CD14-positive monocyte (primary cell): ENCODE data around the gene SHROOM2. TPM values are rescaled to one million over a fixed set of nuclear protein-coding genes. Genes with fewer than 3 reads are reported as not detected.

Experiments used
- DNase-seq, 3 donors: peaks; one replicate each; pipeline ENCODE4 v3.0.0-alpha.2; 2011 to 2022
- H2AFZ ChIP-seq: 2 replicates; pipeline ENCODE4 v1.6.0; 2012; ENCODE audit warnings: mild to moderate bottlenecking, low read depth, low read length, inconsistent platforms; ENCODE audit not compliant: insufficient read depth, poor library complexity, severe bottlenecking
- H3K27ac ChIP-seq, 2 donors: 1 replicate in 1 of 2; 2 replicates in 1 of 2; pipeline ENCODE4 v1.5.1; 2012 to 2013; ENCODE audit warnings: low read length in 2 of 2, control low read depth in 1 of 2, inconsistent platforms in 1 of 2, low read depth in 1 of 2, mild to moderate bottlenecking in 1 of 2
- H3K27me3 ChIP-seq, 2 donors: one replicate each; pipeline versions ENCODE4 v1.6.0 to v1.6.1; 2011 to 2013; ENCODE audit warnings: low read length in 2 of 2; ENCODE audit not compliant: control insufficient read depth in 2 of 2, insufficient read depth in 2 of 2
- H3K36me3 ChIP-seq, 2 donors: replicated peaks in 1 of 2; 1 replicate in 1 of 2; 2 replicates in 1 of 2; pipeline versions ENCODE4 v1.5.1 to v1.6.1; 2012 to 2013; ENCODE audit warnings: low read length in 2 of 2, control low read depth in 1 of 2, inconsistent platforms in 1 of 2, mild to moderate bottlenecking in 1 of 2; ENCODE audit not compliant: insufficient read depth in 2 of 2, control insufficient read depth in 1 of 2
- H3K4me1 ChIP-seq, 2 donors: 1 replicate in 1 of 2; 2 replicates in 1 of 2; pipeline versions ENCODE4 v1.5.1 to v1.6.1; 2012 to 2013; ENCODE audit warnings: low read length in 2 of 2, control low read depth in 1 of 2, inconsistent platforms in 1 of 2, mild to moderate bottlenecking in 1 of 2, moderate library complexity in 1 of 2; ENCODE audit not compliant: insufficient read depth in 2 of 2, control insufficient read depth in 1 of 2
- H3K4me2 ChIP-seq: replicated peaks from 2 replicates; pipeline ENCODE3; 2012; ENCODE audit warnings: low read length, moderate library complexity, mild to moderate bottlenecking; ENCODE audit not compliant: poor library complexity, severe bottlenecking; ENCODE audit errors: extremely low read depth
- H3K4me3 ChIP-seq, 3 experiments: fragments of 200-600 bp in 1 of 3; sonication (generic) in 1 of 3; replicated peaks in 1 of 3; 1 replicate in 2 of 3; 2 replicates in 1 of 3; pipeline ENCODE4 v1.5.1; 2011 to 2013; ENCODE audit warnings: low read length in 3 of 3, mild to moderate bottlenecking in 3 of 3, control low read depth in 2 of 3, low read depth in 2 of 3, inconsistent platforms in 1 of 3, moderate library complexity in 1 of 3
- H3K79me2 ChIP-seq: 2 replicates; pipeline ENCODE4 v1.6.0; 2012; ENCODE audit warnings: mild to moderate bottlenecking, control low read depth, inconsistent platforms, low read length, moderate library complexity; ENCODE audit not compliant: insufficient read depth
- H3K9ac ChIP-seq: 2 replicates; pipeline ENCODE4 v1.6.0; 2017; ENCODE audit warnings: low read length, mild to moderate bottlenecking; ENCODE audit not compliant: insufficient read depth, poor library complexity, severe bottlenecking
- H3K9me3 ChIP-seq, 2 donors: replicated peaks in 1 of 2; 1 replicate in 1 of 2; 2 replicates in 1 of 2; pipeline versions ENCODE4 v1.5.1 to v1.6.1; 2012 to 2013; ENCODE audit warnings: low read length in 2 of 2, control low read depth in 1 of 2; ENCODE audit not compliant: control insufficient read depth in 1 of 2, insufficient read depth in 1 of 2
- H4K20me1 ChIP-seq: 2 replicates; pipeline ENCODE4 v1.6.0; 2012; ENCODE audit warnings: mild to moderate bottlenecking, low read length, control low read depth, moderate library complexity; ENCODE audit not compliant: insufficient read depth
- H3K27ac Mint-ChIP-seq, 7 donors: one replicate each; pipeline ENCODE4 v1.8.0; 2020; ENCODE audit warnings: mild to moderate bottlenecking in 7 of 7, mixed read lengths in 7 of 7, moderate library complexity in 6 of 7, inconsistent platforms in 2 of 7
- H3K27me3 Mint-ChIP-seq, 3 donors: one replicate each; pipeline ENCODE4 v1.8.0; 2021 to 2022; ENCODE audit warnings: low read depth in 3 of 3, mild to moderate bottlenecking in 3 of 3, mixed read lengths in 3 of 3, moderate library complexity in 3 of 3, inconsistent platforms in 1 of 3
- H3K36me3 Mint-ChIP-seq, 2 donors: one replicate each; pipeline ENCODE4 v1.8.0; 2020; ENCODE audit warnings: mixed read lengths in 2 of 2, inconsistent platforms in 1 of 2, mild to moderate bottlenecking in 1 of 2
- H3K4me1 Mint-ChIP-seq: one replicate; pipeline ENCODE4 v1.8.0; 2020; ENCODE audit warnings: mild to moderate bottlenecking, mixed read lengths
- H3K4me3 Mint-ChIP-seq, 2 donors: one replicate each; pipeline ENCODE4 v1.8.0; 2020; ENCODE audit warnings: mild to moderate bottlenecking in 2 of 2, mixed read lengths in 2 of 2, moderate library complexity in 1 of 2
- H3K9me3 Mint-ChIP-seq, 7 donors: one replicate each; pipeline ENCODE4 v1.8.0; 2020 to 2022; ENCODE audit warnings: mixed read lengths in 7 of 7, mild to moderate bottlenecking in 6 of 7, moderate library complexity in 6 of 7, inconsistent platforms in 2 of 7
- WGBS: methylation state at CpG from one replicate; pipeline ENCODE4 v1.1.5; 2013; ENCODE audit warnings: missing lambda C conversion rate; ENCODE audit not compliant: insufficient coverage; 5-methylcytosine and 5-hydroxymethylcytosine counted together
- intact Hi-C, 2 donors: fragments of 100-400 bp; cut with micrococcal nuclease; formaldehyde crosslinking; loops; one replicate each; pipeline versions ENCODE4 v1.15.0 to v1.15.1; 2023
- polyA plus RNA-seq, 3 donors: library from polyadenylated mRNA; depleted of rRNA in 1 of 3; unstranded in 2 of 3; stranded (reverse) in 1 of 3; fragments of 300-500 nt in 2 of 3; fragments of >200 nt in 1 of 3; fragmentation: Illumina TruSeq in 2 of 3; gene quantifications; 1 replicate in 2 of 3; 2 replicates in 1 of 3; pipeline ENCODE4 v1.2.3, GENCODE V29; 2012 to 2021
- TF ChIP-seq, protein P1 (sequence below): fragments of 200-600 bp; IDR thresholded peaks from one replicate; pipeline ENCODE4 v1.8.0; 2022; ENCODE audit warnings: antibody characterized with exemption, mild to moderate bottlenecking

The SHROOM2 gene
- polyA plus RNA-seq, 3 donors, result not detected

DNA sequence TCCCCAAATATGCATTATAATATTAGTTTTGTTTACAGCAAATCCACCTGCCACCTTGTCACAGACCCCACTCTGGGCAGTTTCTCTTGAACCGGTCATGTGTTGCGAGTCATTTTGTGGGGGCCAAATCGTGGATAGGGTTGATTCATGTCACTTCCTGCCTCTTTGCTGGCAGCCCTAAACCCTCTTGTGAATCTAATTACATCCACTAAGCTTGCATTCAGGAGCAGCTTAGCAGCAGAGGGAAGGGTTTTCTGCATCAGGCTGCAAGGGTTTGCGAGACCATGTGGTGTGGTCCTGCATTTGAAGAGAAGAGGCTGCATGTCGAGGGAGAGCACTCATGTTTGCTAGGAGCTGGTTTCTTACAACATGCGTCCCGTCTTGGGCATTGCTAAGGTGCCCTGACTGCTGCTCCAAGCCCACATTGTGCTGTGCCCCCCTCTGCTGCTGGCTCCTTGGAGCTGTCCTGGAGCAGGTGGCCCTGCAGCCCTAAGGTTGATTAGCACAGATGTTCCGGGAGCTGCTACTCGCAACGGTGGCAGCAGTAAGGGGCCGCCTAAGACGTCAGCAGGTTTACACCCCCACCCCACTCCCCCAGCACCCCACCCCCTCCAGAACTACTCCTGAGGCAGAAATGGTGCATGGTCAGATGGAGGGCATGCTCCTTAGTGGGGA, 92.1 kb downstream of the SHROOM2 start:
- H2AFZ ChIP-seq, result no peak overlapping the region
- no peak overlapping the region for H3K27ac Mint-ChIP-seq
- WGBS, result 100% methylated on average over 1 of the region's 12 CpGs

GRCh38 chrX:9880237-9880636, 94.0 kb downstream of the SHROOM2 start:
- DNase-seq, result no peak
- Histone ChIP-seq H2AFZ (no peak overlapping the region), H3K79me2 (no peaks in the 10 kb centered on the region), H4K20me1 (no peaks in the 10 kb centered on the region), H3K4me3 (no peak overlapping the region), H3K27ac (no peak overlapping the region), H3K36me3 (no peaks in the 10 kb centered on the region), H3K27me3 (no peaks in the 10 kb centered on the region), H3K4me2 (no peak overlapping the region), H3K9ac (no peak overlapping the region), H3K9me3 (no peaks in the 10 kb centered on the region), H3K4me1 (peaks cover 2% of the 10 kb centered on the region in 2 donors)
- TF ChIP-seq, protein P1, sequence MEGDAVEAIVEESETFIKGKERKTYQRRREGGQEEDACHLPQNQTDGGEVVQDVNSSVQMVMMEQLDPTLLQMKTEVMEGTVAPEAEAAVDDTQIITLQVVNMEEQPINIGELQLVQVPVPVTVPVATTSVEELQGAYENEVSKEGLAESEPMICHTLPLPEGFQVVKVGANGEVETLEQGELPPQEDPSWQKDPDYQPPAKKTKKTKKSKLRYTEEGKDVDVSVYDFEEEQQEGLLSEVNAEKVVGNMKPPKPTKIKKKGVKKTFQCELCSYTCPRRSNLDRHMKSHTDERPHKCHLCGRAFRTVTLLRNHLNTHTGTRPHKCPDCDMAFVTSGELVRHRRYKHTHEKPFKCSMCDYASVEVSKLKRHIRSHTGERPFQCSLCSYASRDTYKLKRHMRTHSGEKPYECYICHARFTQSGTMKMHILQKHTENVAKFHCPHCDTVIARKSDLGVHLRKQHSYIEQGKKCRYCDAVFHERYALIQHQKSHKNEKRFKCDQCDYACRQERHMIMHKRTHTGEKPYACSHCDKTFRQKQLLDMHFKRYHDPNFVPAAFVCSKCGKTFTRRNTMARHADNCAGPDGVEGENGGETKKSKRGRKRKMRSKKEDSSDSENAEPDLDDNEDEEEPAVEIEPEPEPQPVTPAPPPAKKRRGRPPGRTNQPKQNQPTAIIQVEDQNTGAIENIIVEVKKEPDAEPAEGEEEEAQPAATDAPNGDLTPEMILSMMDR, result no peak
- Mint-ChIP-seq H3K36me3 (no peaks in the 10 kb centered on the region), H3K27me3 (peaks cover 4 to 14% (median 11%) of the 10 kb centered on the region in 3 donors), H3K9me3 (no peaks in the 10 kb centered on the region), H3K27ac (no peak overlapping the region), H3K4me1 (peaks cover 4% of the 10 kb centered on the region), H3K4me3 (no peak overlapping the region)
- WGBS, result 95% methylated on average over 3 of the region's 13 CpGs
- intact Hi-C loops, result no loop called here

More for the DNA sequence above, 92.1 kb downstream of the SHROOM2 start:
- no peaks in the 10 kb centered on the region for H3K27me3 ChIP-seq
- no peaks in the 10 kb centered on the region for H4K20me1 ChIP-seq
- H3K79me2 ChIP-seq, result no peaks in the 10 kb centered on the region
- TF ChIP-seq, protein P1, result no peak
- no peak overlapping the region for H3K4me3 Mint-ChIP-seq
- no peaks in the 10 kb centered on the region for H3K9me3 ChIP-seq
- peaks cover 0 to 4% (median 0%) of the 10 kb centered on the region in 7 donors for H3K9me3 Mint-ChIP-seq
- H3K27me3 Mint-ChIP-seq, result peaks cover 7 to 12% (median 10%) of the 10 kb centered on the region in 3 donors
- no peak overlapping the region for H3K9ac ChIP-seq
- H3K27ac ChIP-seq, result no peak overlapping the region
- H3K36me3 Mint-ChIP-seq, result no peaks in the 10 kb centered on the region
- no peak overlapping the region for H3K4me2 ChIP-seq
- DNase-seq, result no peak
- H3K4me1 Mint-ChIP-seq, result peaks cover 2% of the 10 kb centered on the region
- no peaks in the 10 kb centered on the region for H3K36me3 ChIP-seq
- H3K4me1 ChIP-seq, result no peaks in the 10 kb centered on the region
- no peak overlapping the region for H3K4me3 ChIP-seq
- intact Hi-C loops, result loop anchor here in 1 of 2 donors (10.0 kb wide), 1 partner anchor 117 kb away; no protein-coding TSS in a partner anchor
